ENCODE measurements around the gene VARS1.

Gene VARS1

DNA sequence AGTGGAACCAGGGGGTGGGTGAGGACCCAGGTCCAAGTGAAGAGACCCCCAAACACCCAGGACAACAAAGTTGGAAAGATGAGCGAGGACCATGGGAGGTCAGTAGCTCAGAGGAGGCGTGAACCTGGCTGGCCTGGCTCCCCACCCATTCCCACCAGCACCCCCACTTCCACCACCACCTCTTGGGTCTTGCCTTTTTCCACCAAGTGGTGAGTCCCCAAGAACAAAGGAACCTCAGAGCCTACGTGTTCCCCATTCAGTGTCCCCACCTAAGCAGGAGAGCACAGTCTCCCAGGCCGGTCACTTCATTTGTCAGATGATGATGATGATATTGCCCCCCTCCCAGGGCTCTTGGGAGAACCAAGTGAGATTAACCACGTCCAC lies 17.9 kb downstream of the VARS1 start:
- no peak for DNase-seq (ENCODE audit: extremely low spot score)
- ChIA-PET CTCF (interaction anchor here (1.0 to 4.6 kb wide), 5 partner anchors 8 to 48 kb away, joined by 3 to 31 read pairs (median 3); partner anchors contain the start of gene LSM2), POLR2A (interaction anchor here (0.5 to 0.9 kb wide), 3 partner anchors 50 to 79 kb away, joined by 3 to 5 read pairs (median 4); partner anchors contain the start of gene HSPA1B)
- TF ChIP-seq, protein P1, sequence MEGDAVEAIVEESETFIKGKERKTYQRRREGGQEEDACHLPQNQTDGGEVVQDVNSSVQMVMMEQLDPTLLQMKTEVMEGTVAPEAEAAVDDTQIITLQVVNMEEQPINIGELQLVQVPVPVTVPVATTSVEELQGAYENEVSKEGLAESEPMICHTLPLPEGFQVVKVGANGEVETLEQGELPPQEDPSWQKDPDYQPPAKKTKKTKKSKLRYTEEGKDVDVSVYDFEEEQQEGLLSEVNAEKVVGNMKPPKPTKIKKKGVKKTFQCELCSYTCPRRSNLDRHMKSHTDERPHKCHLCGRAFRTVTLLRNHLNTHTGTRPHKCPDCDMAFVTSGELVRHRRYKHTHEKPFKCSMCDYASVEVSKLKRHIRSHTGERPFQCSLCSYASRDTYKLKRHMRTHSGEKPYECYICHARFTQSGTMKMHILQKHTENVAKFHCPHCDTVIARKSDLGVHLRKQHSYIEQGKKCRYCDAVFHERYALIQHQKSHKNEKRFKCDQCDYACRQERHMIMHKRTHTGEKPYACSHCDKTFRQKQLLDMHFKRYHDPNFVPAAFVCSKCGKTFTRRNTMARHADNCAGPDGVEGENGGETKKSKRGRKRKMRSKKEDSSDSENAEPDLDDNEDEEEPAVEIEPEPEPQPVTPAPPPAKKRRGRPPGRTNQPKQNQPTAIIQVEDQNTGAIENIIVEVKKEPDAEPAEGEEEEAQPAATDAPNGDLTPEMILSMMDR (IDR thresholded peaks at IDR 0.05; ENCODE audit: control extremely low read depth, extremely low read depth, low read depth, missing control alignments): no peak

DNA sequence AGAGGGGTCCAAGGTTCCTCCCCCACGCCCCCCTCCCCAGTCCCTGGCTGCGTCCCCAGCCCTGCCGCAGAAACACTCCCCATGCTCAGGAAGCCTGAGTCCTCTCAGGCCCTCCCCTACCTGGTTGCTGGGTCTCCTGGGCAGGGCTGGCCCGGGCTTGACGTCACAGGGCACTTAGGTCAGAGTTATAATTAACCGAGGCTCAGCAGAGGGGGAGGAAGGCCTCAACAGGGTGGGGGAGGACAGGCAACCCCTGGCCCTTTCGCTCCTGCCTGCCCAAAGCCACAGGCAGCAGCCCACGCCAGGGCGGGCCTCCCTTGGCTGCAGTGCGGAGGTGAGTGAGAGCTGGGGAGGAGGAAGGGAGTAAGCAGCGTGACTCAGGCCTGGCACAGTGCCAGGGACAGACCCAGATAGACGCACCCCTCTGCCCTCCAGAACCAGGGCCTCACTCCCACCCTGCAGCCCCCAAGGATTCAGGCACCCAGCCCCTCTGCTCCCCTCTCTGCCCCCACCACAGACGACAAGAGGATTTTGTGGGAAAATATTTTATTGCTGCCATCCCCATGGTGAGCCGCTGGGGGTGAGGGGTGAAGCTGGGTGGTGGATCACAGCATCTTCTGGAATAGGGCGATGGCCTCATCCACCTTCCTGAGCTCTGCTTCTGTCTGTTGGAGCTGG lies 18.4 kb downstream of the VARS1 start, which contains the start of gene VWA7:
TSS of gene VWA7 (minus strand) at position 340 of the 678 bp plus-strand sequence. CDS start 549 bp downstream, outside the sequence.
- ChIA-PET CTCF (interaction anchor here (1.0 to 1.8 kb wide), 5 partner anchors 9 to 47 kb away, joined by 3 to 6 read pairs (median 3); partner anchors contain the start of gene LSM2), POLR2A (interaction anchor here (0.5 to 0.9 kb wide), 3 partner anchors 50 to 80 kb away, joined by 3 to 5 read pairs (median 4); partner anchors contain the start of gene HSPA1B)
- TF ChIP-seq, protein P1 (IDR thresholded peaks at IDR 0.05; ENCODE audit: control extremely low read depth, extremely low read depth, low read depth, missing control alignments): no peak
- peak; percentile 93 for DNase-seq (ENCODE audit: extremely low spot score)

DNA sequence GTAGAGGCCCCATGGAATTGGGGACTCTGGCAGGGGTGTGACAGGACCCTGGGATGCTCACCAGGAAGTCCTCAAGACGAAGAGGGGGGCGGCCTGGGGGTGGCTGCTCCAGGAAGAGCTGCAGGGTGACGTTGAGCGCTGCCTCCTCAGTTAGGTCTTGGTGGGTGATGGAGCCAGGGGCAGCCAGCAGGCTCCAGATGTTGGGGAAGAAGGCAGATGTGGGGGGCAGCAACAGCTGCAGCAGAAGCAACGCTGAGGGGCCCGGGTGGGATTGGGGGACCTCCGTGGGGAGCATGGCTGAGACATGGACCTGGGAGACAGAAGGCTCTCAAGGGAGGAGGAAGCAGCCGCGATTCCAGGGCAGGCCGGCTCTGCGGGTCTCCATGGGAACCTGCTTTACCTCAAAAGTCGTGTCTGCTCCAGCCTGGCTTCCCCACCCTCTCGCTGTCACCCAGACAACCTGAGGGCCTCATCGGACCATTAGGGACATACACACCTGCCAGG lies 19.0 kb downstream of the VARS1 start:
- TF ChIP-seq, protein P1 (IDR thresholded peaks at IDR 0.05; ENCODE audit: control extremely low read depth, extremely low read depth, low read depth, missing control alignments): no peak
- ChIA-PET CTCF (interaction anchor here (1.1 kb wide), 1 partner anchor 15 kb away, joined by 3 read pairs; no protein-coding TSS in a partner anchor), POLR2A (no interaction called here)
- no peak for DNase-seq (ENCODE audit: extremely low spot score)

DNA sequence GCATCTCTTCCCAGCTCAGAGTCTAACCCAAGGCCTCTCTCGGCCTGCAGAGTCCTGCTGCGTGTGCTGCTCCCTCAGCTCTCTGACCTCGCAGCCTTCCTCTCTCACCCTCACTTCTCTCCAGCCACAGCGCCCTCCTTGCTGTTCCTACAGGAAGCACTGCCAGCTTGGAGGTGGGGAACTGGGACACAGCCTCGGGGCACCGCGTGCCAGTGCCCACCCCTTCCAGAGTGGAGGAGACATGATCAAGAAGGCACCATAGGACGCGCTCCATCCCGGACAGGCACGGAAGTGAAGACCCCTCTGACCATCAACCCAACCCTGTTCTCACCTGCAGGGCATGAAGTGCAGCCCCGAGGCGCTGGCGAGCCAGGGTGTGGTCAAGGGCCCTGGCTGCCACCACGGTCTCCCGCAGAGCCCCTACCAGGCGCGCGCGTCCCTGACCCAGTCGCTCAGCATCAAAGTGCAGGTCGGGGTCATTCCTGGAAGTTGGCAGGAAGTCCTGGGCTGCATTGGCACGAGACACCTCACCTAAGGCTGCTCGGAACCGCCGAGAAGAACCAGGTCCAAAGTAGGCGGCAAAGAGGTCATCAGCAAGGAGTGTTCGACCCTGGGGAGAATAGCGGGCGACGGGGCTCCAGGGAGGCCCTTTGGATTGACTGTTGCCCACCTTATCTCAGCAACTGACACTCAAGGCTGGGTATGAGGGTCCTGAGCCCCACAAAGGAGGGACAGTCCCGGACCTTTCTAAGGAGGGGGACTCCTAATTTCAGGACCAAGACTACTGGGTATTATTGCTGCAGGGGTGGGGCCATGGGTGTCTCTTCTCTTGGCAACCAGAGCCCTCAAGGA lies 19.7 kb downstream of the VARS1 start:
- ChIA-PET POLR2A (interaction anchor here (0.7 kb wide), 1 partner anchor 406 kb away, joined by 6 read pairs; no protein-coding TSS in a partner anchor), CTCF (interaction anchor here (1.0 to 2.8 kb wide), 5 partner anchors 8 to 349 kb away, joined by 3 to 10 read pairs (median 4); no protein-coding TSS in a partner anchor)
- TF ChIP-seq, protein P1 (IDR thresholded peaks at IDR 0.05; ENCODE audit: control extremely low read depth, extremely low read depth, low read depth, missing control alignments): no peak
- no peak for DNase-seq (ENCODE audit: extremely low spot score)

DNA sequence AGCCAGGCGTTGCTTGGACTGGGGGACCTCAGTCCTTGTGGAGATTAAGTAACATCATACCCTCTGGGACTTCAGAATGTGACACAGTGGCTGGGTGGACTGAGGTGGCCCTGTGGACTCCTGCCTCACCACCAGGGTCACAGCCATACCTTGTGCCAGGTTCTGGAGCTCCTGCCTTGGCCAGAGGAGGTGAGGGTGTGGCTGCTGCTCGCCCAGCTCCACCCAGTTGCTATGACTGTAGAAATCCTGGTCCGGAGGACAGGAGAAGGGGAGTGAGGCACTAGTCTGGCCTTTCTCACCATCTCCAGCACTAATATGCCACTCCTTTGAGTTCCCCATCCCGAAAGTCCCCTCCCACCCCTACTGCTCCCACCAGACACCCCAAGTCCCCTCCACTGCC lies 20.4 kb downstream of the VARS1 start:
- TF ChIP-seq, protein P1 (IDR thresholded peaks at IDR 0.05; ENCODE audit: control extremely low read depth, extremely low read depth, low read depth, missing control alignments): no peak
- ChIA-PET CTCF (interaction anchor here (1.0 to 2.8 kb wide), 7 partner anchors 9 to 349 kb away, joined by 3 to 10 read pairs (median 4); partner anchors contain the start of gene LSM2), POLR2A (interaction anchor here (0.7 kb wide), 1 partner anchor 407 kb away, joined by 6 read pairs; no protein-coding TSS in a partner anchor)
- DNase-seq (ENCODE audit: extremely low spot score): no peak

DNA sequence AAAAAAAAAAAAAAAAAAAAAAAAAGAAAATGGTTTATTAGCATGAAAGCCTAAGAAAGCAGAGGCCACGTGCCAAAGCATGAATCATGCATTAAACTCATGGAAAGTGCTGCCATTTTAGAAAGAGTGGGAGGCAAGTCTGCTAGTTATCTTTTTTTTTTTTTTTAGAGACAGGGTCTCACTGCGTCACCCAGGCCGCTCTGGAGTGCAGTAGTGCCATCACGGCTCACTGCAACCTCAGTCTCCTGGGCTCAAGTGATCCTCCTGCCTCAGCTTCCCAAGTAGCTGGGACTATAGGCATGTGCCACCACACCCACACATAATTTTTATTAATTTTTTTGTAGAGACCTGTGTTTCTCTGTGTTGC lies 23.6 kb downstream of the VARS1 start:
- ChIA-PET POLR2A (interaction anchor here (0.7 to 1.4 kb wide), 2 partner anchors 24 to 207 kb away, joined by 4 read pairs; partner anchors contain the start of gene VARS1), CTCF (interaction anchor here (1.0 to 4.0 kb wide), 5 partner anchors 19 to 59 kb away, joined by 3 to 73 read pairs (median 4); partner anchors contain the start of genes CLIC1, MSH5 and VARS1)
- TF ChIP-seq, protein P1 (IDR thresholded peaks at IDR 0.05; ENCODE audit: control extremely low read depth, extremely low read depth, low read depth, missing control alignments): no peak
- DNase-seq (ENCODE audit: extremely low spot score): no peak
